ENCODE data around the gene B3GALT4. TPM values are rescaled to one million over a fixed set of nuclear protein-coding genes. Genes with fewer than 3 reads are reported as not detected.
"Not testable (repeated sequence)": the region's sequence is repeated elsewhere in the genome, so short reads cannot be mapped to it uniquely, and the experiment has no call there.

B3GALT4 gene
- total RNA-seq, 1 donor from 2014 or later, result 4.6 TPM

- Mint-ChIP-seq H3K4me3 (peak overlapping the region; percentile 35), H3K9me3 (no peaks in the 10 kb centered on the region), H3K36me3 (ENCODE audit: low read depth) (peaks cover 35% of the 10 kb centered on the region), H3K27ac (peak overlapping the region; percentile 55), H3K27me3 (peaks cover 3% of the 10 kb centered on the region), H3K4me1 (peaks cover 34% of the 10 kb centered on the region)
- no peak for DNase-seq
- intact Hi-C loops (cut with micrococcal nuclease), result no loop called here
Measured at GRCh38 chr6:33251395-33252012, 25.4 kb upstream of the B3GALT4 start.

GRCh38 chr6:33252759-33253158, 24.2 kb upstream of the B3GALT4 start:
- no peaks in the 10 kb centered on the region for H3K27me3 Mint-ChIP-seq
- no peak for DNase-seq
- H3K9me3 Mint-ChIP-seq, result no peaks in the 10 kb centered on the region
- peaks cover 34% of the 10 kb centered on the region for H3K4me1 Mint-ChIP-seq
- H3K36me3 Mint-ChIP-seq (ENCODE audit: low read depth), result peaks cover 37% of the 10 kb centered on the region
- no peak overlapping the region for H3K4me3 Mint-ChIP-seq
- intact Hi-C loops (cut with micrococcal nuclease), result no loop called here
- no peak overlapping the region for H3K27ac Mint-ChIP-seq

GRCh38 chr6:33254591-33254990, 22.3 kb upstream of the B3GALT4 start:
- H3K4me1 Mint-ChIP-seq, result peaks cover 23% of the 10 kb centered on the region
- intact Hi-C loops (cut with micrococcal nuclease), result no loop called here
- H3K27ac Mint-ChIP-seq, result no peak overlapping the region
- H3K9me3 Mint-ChIP-seq, result no peaks in the 10 kb centered on the region
- H3K4me3 Mint-ChIP-seq, result no peak overlapping the region
- no peaks in the 10 kb centered on the region for H3K27me3 Mint-ChIP-seq
- DNase-seq, result no peak
- H3K36me3 Mint-ChIP-seq (ENCODE audit: low read depth), result peaks cover 42% of the 10 kb centered on the region

GRCh38 chr6:33259032-33259431, 17.9 kb upstream of the B3GALT4 start:
- Mint-ChIP-seq H3K27me3 (no peaks in the 10 kb centered on the region), H3K4me3 (no peak overlapping the region), H3K27ac (no peak overlapping the region), H3K36me3 (ENCODE audit: low read depth) (peaks cover 46% of the 10 kb centered on the region), H3K9me3 (no peaks in the 10 kb centered on the region), H3K4me1 (no peaks in the 10 kb centered on the region)
- intact Hi-C loops (cut with micrococcal nuclease), result no loop called here
- DNase-seq, result no peak

- H3K27ac Mint-ChIP-seq; H3K4me1 Mint-ChIP-seq; DNase-seq; intact Hi-C loops (cut with micrococcal nuclease); H3K4me3 Mint-ChIP-seq; H3K27me3 Mint-ChIP-seq; H3K9me3 Mint-ChIP-seq: not testable (repeated sequence)
- peaks cover 69% of the 10 kb centered on the region for H3K36me3 Mint-ChIP-seq (ENCODE audit: low read depth)
Measured at GRCh38 chr6:33262490-33262889, 14.4 kb upstream of the B3GALT4 start.

- H3K27ac Mint-ChIP-seq, result no peak overlapping the region
- H3K9me3 Mint-ChIP-seq, result no peaks in the 10 kb centered on the region
- peaks cover 3% of the 10 kb centered on the region for H3K4me1 Mint-ChIP-seq
- intact Hi-C loops (cut with micrococcal nuclease), result no loop called here
- H3K27me3 Mint-ChIP-seq, result no peaks in the 10 kb centered on the region
- H3K4me3 Mint-ChIP-seq, result no peak overlapping the region
- DNase-seq, result no peak
- H3K36me3 Mint-ChIP-seq (ENCODE audit: low read depth), result peaks cover 74% of the 10 kb centered on the region
Measured at GRCh38 chr6:33264015-33264414, 12.9 kb upstream of the B3GALT4 start.

- H3K9me3 Mint-ChIP-seq, result no peaks in the 10 kb centered on the region
- peaks cover 80% of the 10 kb centered on the region for H3K36me3 Mint-ChIP-seq (ENCODE audit: low read depth)
- no peaks in the 10 kb centered on the region for H3K27me3 Mint-ChIP-seq
- peak overlapping the region; percentile 94 for H3K4me3 Mint-ChIP-seq
- intact Hi-C loops (cut with micrococcal nuclease), result loop anchor here (1.0 to 10.0 kb wide), 9 partner anchors 18 to 1408 kb away; partner anchors contain the start of genes CUTA, NEU1, PFDN6 and PHF1
- peak overlapping the region; percentile 98 for H3K27ac Mint-ChIP-seq
- DNase-seq, result no peak
- peaks cover 48% of the 10 kb centered on the region for H3K4me1 Mint-ChIP-seq
Measured at GRCh38 chr6:33271117-33271467, 5.8 kb upstream of the B3GALT4 start.

- DNase-seq, result peak; percentile 97
- peaks cover 54% of the 10 kb centered on the region for H3K4me1 Mint-ChIP-seq
- H3K27ac Mint-ChIP-seq, result peak within 1 kb of the TSS; percentile 98
- no peaks in the 10 kb centered on the region for H3K9me3 Mint-ChIP-seq
- H3K27me3 Mint-ChIP-seq, result no peaks in the 10 kb centered on the region
- peaks cover 80% of the 10 kb centered on the region for H3K36me3 Mint-ChIP-seq (ENCODE audit: low read depth)
- H3K4me3 Mint-ChIP-seq, result peak within 1 kb of the TSS; percentile 94
- intact Hi-C loops (cut with micrococcal nuclease), result loop anchor here (1.0 to 10.0 kb wide), 9 partner anchors 18 to 1409 kb away; partner anchors contain the start of genes CUTA, NEU1, PFDN6 and PHF1
Measured at GRCh38 chr6:33271468-33272274, 5.3 kb upstream of the B3GALT4 start, which contains the start of the genes RPS18 and VPS52. Gene RPS18 (plus strand): TSS chr6:33272075. CDS start chr6:33272120, 45 bp downstream. Gene VPS52 (minus strand): TSS chr6:33271876. CDS start chr6:33271675, 201 bp downstream.

GRCh38 chr6:33272275-33273128, 4.4 kb upstream of the B3GALT4 start:
- no peaks in the 10 kb centered on the region for H3K27me3 Mint-ChIP-seq
- H3K27ac Mint-ChIP-seq, result peak overlapping the region; percentile 98
- H3K4me3 Mint-ChIP-seq, result peak overlapping the region; percentile 94
- no peaks in the 10 kb centered on the region for H3K9me3 Mint-ChIP-seq
- intact Hi-C loops (cut with micrococcal nuclease), result loop anchor here (10.0 kb wide), 2 partner anchors 142 to 428 kb away; partner anchors contain the start of genes CUTA, PHF1 and PSMB8
- peaks cover 78% of the 10 kb centered on the region for H3K36me3 Mint-ChIP-seq (ENCODE audit: low read depth)
- DNase-seq, result no peak
- peaks cover 58% of the 10 kb centered on the region for H3K4me1 Mint-ChIP-seq

GRCh38 chr6:33273129-33273923, 3.6 kb upstream of the B3GALT4 start:
- H3K27ac Mint-ChIP-seq, result peak overlapping the region; percentile 98
- no peaks in the 10 kb centered on the region for H3K9me3 Mint-ChIP-seq
- peak overlapping the region; percentile 94 for H3K4me3 Mint-ChIP-seq
- H3K27me3 Mint-ChIP-seq, result no peaks in the 10 kb centered on the region
- no peak for DNase-seq
- peaks cover 75% of the 10 kb centered on the region for H3K36me3 Mint-ChIP-seq (ENCODE audit: low read depth)
- H3K4me1 Mint-ChIP-seq, result peaks cover 64% of the 10 kb centered on the region
- intact Hi-C loops (cut with micrococcal nuclease), result loop anchor here (10.0 kb wide), 2 partner anchors 141 to 429 kb away; partner anchors contain the start of genes CUTA, PHF1 and PSMB8

- intact Hi-C loops (cut with micrococcal nuclease), result loop anchor here (10.0 kb wide), 2 partner anchors 141 to 429 kb away; partner anchors contain the start of genes CUTA, PHF1 and PSMB8
- peak overlapping the region; percentile 94 for H3K4me3 Mint-ChIP-seq
- peak overlapping the region; percentile 82 for H3K27ac Mint-ChIP-seq
- H3K9me3 Mint-ChIP-seq, result no peaks in the 10 kb centered on the region
- no peaks in the 10 kb centered on the region for H3K27me3 Mint-ChIP-seq
- peaks cover 67% of the 10 kb centered on the region for H3K4me1 Mint-ChIP-seq
- no peak for DNase-seq
- peaks cover 74% of the 10 kb centered on the region for H3K36me3 Mint-ChIP-seq (ENCODE audit: low read depth)
Measured at GRCh38 chr6:33273924-33274902, 2.7 kb upstream of the B3GALT4 start.
